ENCODE results near the gene SP6.

DNA sequence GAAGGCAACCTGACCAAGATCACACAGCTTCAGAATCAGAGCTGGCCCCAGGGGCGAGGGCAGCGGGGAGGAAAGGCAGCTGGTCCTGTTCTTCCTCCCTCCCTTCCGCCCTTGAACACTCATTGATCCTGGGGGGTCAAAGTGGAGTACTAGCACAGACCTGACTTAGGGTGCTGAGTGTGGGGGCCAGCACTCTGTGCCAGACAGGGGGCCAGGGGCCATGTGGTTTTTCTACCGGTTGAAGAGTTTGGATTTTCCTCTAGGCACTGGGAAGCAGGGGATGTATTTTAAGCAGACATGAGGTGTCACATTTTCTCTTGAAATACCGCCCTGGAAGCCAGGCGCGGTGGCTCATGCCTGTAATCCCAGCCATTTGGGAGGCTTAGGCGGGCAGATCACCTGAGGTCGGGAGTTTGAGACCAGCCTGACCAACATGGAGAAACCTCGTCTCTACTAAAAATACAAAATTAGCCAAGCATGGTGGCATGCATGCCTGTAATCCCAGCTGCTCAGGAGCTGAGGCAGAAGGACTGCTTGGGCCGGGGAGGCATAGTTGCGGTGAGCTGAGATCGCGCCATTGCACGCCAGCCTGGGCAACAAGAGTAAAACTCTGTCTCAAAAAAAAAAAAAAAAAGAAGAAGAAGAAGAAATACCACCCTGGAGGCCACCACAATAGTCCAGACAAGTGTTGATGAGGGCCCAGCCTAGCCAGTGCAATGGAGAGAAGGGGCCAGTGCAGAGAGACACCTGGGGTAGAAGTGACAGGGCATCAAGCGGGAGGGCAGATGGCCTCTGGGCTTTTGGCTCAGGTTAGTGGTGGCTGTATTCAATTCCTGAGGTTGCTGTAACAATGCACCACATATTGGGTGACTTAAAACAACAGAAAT, 44.7 kb downstream of the SP6 start:
- TF ChIP-seq CTCF (conservative IDR thresholded peaks at IDR 0.05; ENCODE audit: low read depth, low read length) = no peak
- TF ChIP-seq USF2 (IDR thresholded peaks at IDR 0.05; ENCODE audit: low read depth, low read length) = no peak
- no peak for TF ChIP-seq RFX5 (IDR thresholded peaks at IDR 0.05; ENCODE audit: low read depth, low read length)
- TF ChIP-seq CHD1 (IDR thresholded peaks at IDR 0.05; ENCODE audit: low read depth, low read length) = no peak
- TF ChIP-seq MXI1 (IDR thresholded peaks at IDR 0.05; ENCODE audit: borderline replicate concordance, low read depth, low read length) = no peak
- no peak for TF ChIP-seq MAFK (IDR thresholded peaks at IDR 0.05; ENCODE audit: low read depth, low read length)
- no peak for TF ChIP-seq BHLHE40 (IDR thresholded peaks at IDR 0.05; ENCODE audit: low read depth, low read length)
- no peak for TF ChIP-seq SMC3 (IDR thresholded peaks at IDR 0.05; ENCODE audit: low read depth, low read length)
- no peak for TF ChIP-seq RAD21 (IDR thresholded peaks at IDR 0.05; ENCODE audit: low read length)
- no peak for TF ChIP-seq POLR2A (IDR thresholded peaks at IDR 0.05; ENCODE audit: low read depth, low read length)
- TF ChIP-seq FOS (IDR thresholded peaks at IDR 0.05; ENCODE audit: low read depth, low read length) = no peak
